HepG2 (cell line): ENCODE measurements around the gene TREML4. TPM values are rescaled to one million over a fixed set of nuclear protein-coding genes. Genes with fewer than 3 reads are reported as not detected.

Experiments used
- ATAC-seq: fragments of 200-7000 bp; cut with Tn5 transposase; 3 replicates; pipeline ENCODE4 v1.9.1; 2020; ENCODE audit warnings: mild to moderate bottlenecking, moderate library complexity
- BruUV-seq: library from RNA; stranded (reverse); fragments of 400-500 nt; replicated peaks from 2 replicates; lab custom pipeline; 2021; lab: Mats Ljungman, UMichigan
- CTCF ChIA-PET: fragments of 300-600 bp; formaldehyde crosslinking; extraction: SDS; loops from one replicate; lab custom pipeline; 2021; ENCODE audit warnings: low total read pairs, inconsistent platforms, low intra/inter-chr PET ratio; lab: Yijun Ruan, JAX
- POLR2A ChIA-PET: fragments of 350-600 bp; sonication (Branson Sonifier 250); formaldehyde crosslinking; loops from one replicate; lab custom pipeline; 2020; ENCODE audit warnings: antibody characterized with exemption, inconsistent platforms; lab: Yijun Ruan, JAX
- DNase-seq: peaks from one replicate; pipeline ENCODE4 v3.0.0-alpha.2; 2015; ENCODE audit warnings: low spot score
- FAIRE-seq: peaks from 3 replicates; lab custom pipeline; 2011; peaks lifted over from hg19 to GRCh38; lab: Jason Lieb, UNC
- H2AFZ ChIP-seq: one replicate; pipeline ENCODE4 v1.6.1; 2011; ENCODE audit warnings: low read length, inconsistent platforms
- H3K27ac ChIP-seq: fragments of 300-600 bp; 3 replicates; pipeline ENCODE4 v1.8.0; 2011; ENCODE audit warnings: mixed run types, mild to moderate bottlenecking, mixed read lengths, low read length, inconsistent platforms; ENCODE audit not compliant: insufficient read depth; ENCODE audit errors: extremely low read length
- H3K27me3 ChIP-seq, 2 experiments: fragments of 200-600 bp in 1 of 2; 2 replicates in 1 of 2; 3 replicates in 1 of 2; pipeline versions ENCODE4 v1.6.0 to v1.8.0; 2011; ENCODE audit warnings: low read length in 2 of 2, mild to moderate bottlenecking in 2 of 2, moderate library complexity in 2 of 2, inconsistent platforms in 1 of 2; ENCODE audit not compliant: insufficient read depth in 2 of 2, control insufficient read depth in 1 of 2
- H3K36me3 ChIP-seq, 2 experiments: fragments of 200-600 bp in 1 of 2; replicated peaks in 1 of 2; 2 replicates in 1 of 2; 3 replicates in 1 of 2; pipeline versions ENCODE4 v1.5.1 to v1.8.0; 2011; ENCODE audit warnings: low read length in 2 of 2, inconsistent platforms in 1 of 2; ENCODE audit not compliant: insufficient read depth in 2 of 2, control insufficient read depth in 1 of 2
- H3K4me1 ChIP-seq: 2 replicates; pipeline ENCODE4 v1.5.1; 2012; ENCODE audit warnings: low read length, inconsistent platforms; ENCODE audit not compliant: insufficient read depth
- H3K4me2 ChIP-seq: 2 replicates; pipeline ENCODE4 v1.6.0; 2011; ENCODE audit warnings: low read depth, low read length, inconsistent platforms
- H3K4me3 ChIP-seq, 3 experiments: fragments of 200-600 bp in 1 of 3; sonication (generic), shearing (Covaris generic) in 1 of 3; replicated peaks in 1 of 3; 2 replicates each; pipeline ENCODE4 v1.5.1; 2011 to 2016; ENCODE audit warnings: low read length in 3 of 3, inconsistent platforms in 2 of 3, low read depth in 2 of 3, mild to moderate bottlenecking in 2 of 3, control low read depth in 1 of 3, mixed read lengths in 1 of 3; ENCODE audit not compliant: insufficient read depth in 1 of 3
- H3K79me2 ChIP-seq: one replicate; pipeline ENCODE4 v1.6.1; 2011; ENCODE audit warnings: low read length, inconsistent platforms; ENCODE audit not compliant: insufficient read depth
- H3K9ac ChIP-seq: 2 replicates; pipeline ENCODE4 v1.6.0; 2011; ENCODE audit warnings: mild to moderate bottlenecking, low read depth, low read length, inconsistent platforms; ENCODE audit not compliant: insufficient read depth
- H3K9me3 ChIP-seq: 2 replicates; pipeline ENCODE4 v1.5.1; 2012; ENCODE audit warnings: mild to moderate bottlenecking, low read length
- H4K20me1 ChIP-seq: 2 replicates; pipeline ENCODE4 v1.6.0; 2011; ENCODE audit warnings: inconsistent platforms, mild to moderate bottlenecking, low read length, moderate library complexity; ENCODE audit not compliant: insufficient read depth
- ELF3 ChIP-seq: IDR thresholded peaks from 2 replicates; pipeline ENCODE4 v1.6.1; 2016; ENCODE audit warnings: missing genetic modification reagents, missing compliant biosample characterization
- HMG20A ChIP-seq: IDR thresholded peaks from 2 replicates; pipeline ENCODE4 v1.6.1; 2016; ENCODE audit warnings: borderline replicate concordance
- KDM2A ChIP-seq: sonication (generic); formaldehyde crosslinking; IDR thresholded peaks from 2 replicates; pipeline ENCODE4 v1.4.0; 2020; ENCODE audit warnings: low read depth, missing genetic modification reagents, borderline replicate concordance
- KDM4B ChIP-seq: sonication (generic); formaldehyde crosslinking; IDR thresholded peaks from 2 replicates; pipeline ENCODE4 v1.4.0; 2020; ENCODE audit warnings: missing genetic modification reagents
- KLF15 ChIP-seq: sonication (generic); formaldehyde crosslinking; IDR thresholded peaks from 2 replicates; pipeline ENCODE4 v1.8.1; 2023; ENCODE audit warnings: borderline replicate concordance, mild to moderate bottlenecking, inconsistent platforms, missing genetic modification reagents, mixed read lengths
- MAFF ChIP-seq: IDR thresholded peaks from 2 replicates; pipeline ENCODE4 v1.6.1; 2011; ENCODE audit warnings: low read depth, low read length, improper control_type of control experiment
- MAFK ChIP-seq, 2 experiments: IDR thresholded peaks in 1 of 2; conservative IDR thresholded peaks in 1 of 2; 2 replicates each; pipeline ENCODE4 v1.6.1; 2011; ENCODE audit warnings: improper control_type of control experiment in 2 of 2, low read length in 2 of 2
- RXRB ChIP-seq: IDR thresholded peaks from 2 replicates; pipeline ENCODE4 v1.6.1; 2016; ENCODE audit warnings: borderline replicate concordance, missing genetic modification reagents, missing compliant biosample characterization
- TAF15 ChIP-seq: fragments of 200-400 bp; formaldehyde crosslinking; IDR thresholded peaks from one replicate; pipeline ENCODE4 v1.6.1; 2018; ENCODE audit warnings: mild to moderate bottlenecking, low read depth, low read length; ENCODE audit not compliant: poor library complexity, severe bottlenecking
- TCF7 ChIP-seq: sonication (generic); IDR thresholded peaks from 2 replicates; pipeline ENCODE4 v1.6.1; 2016; ENCODE audit warnings: antibody characterized with exemption, low read depth
- ZNF430 ChIP-seq: sonication (generic); formaldehyde crosslinking; IDR thresholded peaks from 2 replicates; pipeline ENCODE4 v1.9.0; 2021; ENCODE audit warnings: mild to moderate bottlenecking, missing genetic modification reagents
- ZNF546 ChIP-seq: sonication (generic); formaldehyde crosslinking; conservative IDR thresholded peaks from 2 replicates; pipeline ENCODE4 v1.8.1; 2023; ENCODE audit warnings: mild to moderate bottlenecking, missing genetic modification reagents
- ZNF557 ChIP-seq: sonication (generic); formaldehyde crosslinking; IDR thresholded peaks from 2 replicates; pipeline ENCODE4 v1.4.0; 2020; ENCODE audit warnings: missing genetic modification reagents
- WGBS: methylation state at CpG from one replicate; pipeline ENCODE4 v1.1.6; 2017; ENCODE audit warnings: low lambda C conversion rate; 5-methylcytosine and 5-hydroxymethylcytosine counted together
- in situ Hi-C: cut with HindIII; loops from 2 replicates; pipeline ENCODE4 v1.10.0; 2017; ENCODE audit warnings: low pct_unique_long_range_greater_than_20kb; ENCODE audit not compliant: extremely low pct_ligation_motif_present
- intact Hi-C: fragments of 100-400 bp; cut with micrococcal nuclease; formaldehyde crosslinking; loops from one replicate; pipeline ENCODE4 v1.10.0; 2022; ENCODE audit not compliant: unreplicated experiment
- polyA plus RNA-seq, 8 experiments: library from polyadenylated mRNA; depleted of rRNA in 3 of 8; stranded (reverse) in 7 of 8; unstranded in 1 of 8; fragments of >200 nt; fragmentation: Illumina TruSeq in 4 of 8; extraction: Trizol in 4 of 8; gene quantifications; 2 replicates each; pipeline versions ENCODE4 v1.2.1 to v1.2.3, GENCODE V29; 2011 to 2016; ENCODE audit warnings: low read depth in 4 of 8, missing spikeins in 1 of 8, mixed read lengths in 1 of 8; ENCODE audit not compliant: insufficient read depth in 1 of 8
- total RNA-seq, 5 experiments: library from RNA; depleted of rRNA; stranded (reverse); fragments of >200 nt; fragmentation: Illumina TruSeq; extraction: Trizol; gene quantifications; 2 replicates each; pipeline ENCODE4 v1.2.3, GENCODE V29; 2016; ENCODE audit warnings: low read depth in 1 of 5

Gene TREML4
- total and polyA plus RNA-seq, 2 of the 13 experiments (the other 11 are each of a cell fraction or from before 2014, with no cell fraction given), result not detected

GRCh38 chr6:41274256-41274655, 46.1 kb downstream of the TREML4 start:
- TF ChIP-seq ZNF557 (no peak), MAFF (peak; percentile 54; the same call in 1 of the 2 replicates), KDM4B (CRISPR knock-in tag) (no peak), TCF7 (no peak), MAFK (conservative IDR thresholded peaks at IDR 0.05 in 1 of 2, IDR thresholded peaks at IDR 0.05 in 1 of 2; ENCODE audit: low read length in 2 of 2) (peak; percentile 29 to 67; a peak in 3 of 4 replicates), KLF15 (no peak), ZNF546 (no peak)
- Histone ChIP-seq H3K4me2 (no peak overlapping the region), H2AFZ (no peak overlapping the region), H3K36me3 (no peaks in the 10 kb centered on the region), H3K27me3 (peaks cover 3 to 55% of the 10 kb centered on the region in 2 experiments; a peak in 4 of 5 replicates), H3K9me3 (no peaks in the 10 kb centered on the region), H3K4me1 (no peaks in the 10 kb centered on the region), H3K4me3 (no peak overlapping the region), H3K79me2 (no peaks in the 10 kb centered on the region), H4K20me1 (no peaks in the 10 kb centered on the region), H3K27ac (no peak overlapping the region), H3K9ac (no peak overlapping the region)
- in situ Hi-C loops, result no loop called here
- intact Hi-C loops, result no loop called here
- POLR2A ChIA-PET, result no interaction called here
- CTCF ChIA-PET, result no interaction called here
- 0% methylated on average over 2 of the region's 2 CpGs for WGBS
- no peak for DNase-seq
- no TSS peak for BruUV-seq
- no peak for FAIRE-seq
- no peak for ATAC-seq

DNA sequence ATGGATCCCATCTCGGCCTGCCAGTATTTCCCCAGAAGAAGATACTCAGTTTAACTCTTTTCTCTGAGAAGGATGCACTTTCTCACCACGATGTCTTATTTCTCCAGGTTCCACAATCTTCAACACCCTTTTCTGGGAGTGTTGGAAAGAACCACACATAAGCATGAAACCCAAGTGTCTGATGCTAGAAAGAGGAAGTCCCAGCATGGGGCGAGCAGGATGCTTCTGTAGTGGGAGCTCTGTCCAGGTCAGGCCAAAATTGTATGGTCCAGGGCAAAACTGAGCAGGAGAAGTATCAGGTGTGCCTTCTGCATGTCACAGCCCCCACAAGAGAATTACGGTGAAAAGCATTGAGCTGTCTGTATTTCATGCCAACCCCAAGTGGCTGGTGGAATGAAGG, 47.3 kb downstream of the TREML4 start:
- no peak overlapping the region for H3K4me2 ChIP-seq
- DNase-seq, result no peak
- H3K9ac ChIP-seq, result no peak overlapping the region
- H3K27me3 ChIP-seq, result peaks cover 3 to 49% of the 10 kb centered on the region in 2 experiments; a peak in 4 of 5 replicates
- H3K27ac ChIP-seq, result no peak overlapping the region
- H3K4me3 ChIP-seq, result no peak overlapping the region
- H3K79me2 ChIP-seq, result no peaks in the 10 kb centered on the region
- ChIA-PET CTCF (no interaction called here), POLR2A (no interaction called here)
- no TSS peak for BruUV-seq
- ATAC-seq, result no peak
- H3K36me3 ChIP-seq, result no peaks in the 10 kb centered on the region
- intact Hi-C loops, result no loop called here
- no peak for FAIRE-seq
- WGBS, result 7% methylated on average over 4 of the region's 4 CpGs
- no peaks in the 10 kb centered on the region for H3K9me3 ChIP-seq
- in situ Hi-C loops, result no loop called here
- no peak overlapping the region for H2AFZ ChIP-seq
- H4K20me1 ChIP-seq, result no peaks in the 10 kb centered on the region
- TF ChIP-seq TAF15, result no peak
- no peak for TF ChIP-seq KDM2A (CRISPR knock-in tag)
- no peak for TF ChIP-seq HMG20A (CRISPR knock-in tag)
- TF ChIP-seq RXRB (CRISPR knock-in tag), result no peak
- no peak for TF ChIP-seq ELF3 (CRISPR knock-in tag)
- TF ChIP-seq ZNF430 (CRISPR knock-in tag), result no peak
- TF ChIP-seq, all 625 proteins: peak for 0
- no peaks in the 10 kb centered on the region for H3K4me1 ChIP-seq
